Liver (tissue), 9 donors: ENCODE results near the gene ACTN1. TPM values are rescaled to one million over a fixed set of nuclear protein-coding genes. Genes with fewer than 3 reads are reported as not detected.

ENCODE experiments used
- DNase-seq: peaks from one replicate; pipeline ENCODE4 v3.0.0-alpha.2; 2017; ENCODE audit warnings: low spot score
- H3K27ac ChIP-seq, 2 donors: one replicate each; pipeline ENCODE4 v1.7.0; 2013; ENCODE audit warnings: inconsistent platforms in 2 of 2, low read length in 2 of 2, control low read depth in 1 of 2, low read depth in 1 of 2, mild to moderate bottlenecking in 1 of 2
- H3K27me3 ChIP-seq, 4 donors: one replicate each; pipeline versions ENCODE4 v1.6.1 to v1.7.0; 2013; ENCODE audit warnings: low read length in 3 of 4, inconsistent platforms in 1 of 4, mild to moderate bottlenecking in 1 of 4, moderate library complexity in 1 of 4; ENCODE audit not compliant: control insufficient read depth in 4 of 4, insufficient read depth in 4 of 4
- H3K36me3 ChIP-seq, 4 donors: one replicate each; pipeline versions ENCODE4 v1.6.1 to v1.7.0; 2013; ENCODE audit warnings: low read length in 3 of 4, mild to moderate bottlenecking in 3 of 4, low read depth in 1 of 4, moderate library complexity in 1 of 4; ENCODE audit not compliant: control insufficient read depth in 4 of 4, insufficient read depth in 3 of 4
- H3K4me1 ChIP-seq, 4 donors: one replicate each; pipeline versions ENCODE4 v1.6.1 to v1.7.0; 2013; ENCODE audit warnings: low read length in 3 of 4, mild to moderate bottlenecking in 3 of 4, moderate library complexity in 1 of 4; ENCODE audit not compliant: control insufficient read depth in 4 of 4, insufficient read depth in 4 of 4
- H3K4me3 ChIP-seq, 3 donors: one replicate each; pipeline versions ENCODE4 v1.6.1 to v1.7.0; 2013; ENCODE audit warnings: low read length in 3 of 3, control low read depth in 1 of 3, low read depth in 1 of 3, mild to moderate bottlenecking in 1 of 3
- H3K9ac ChIP-seq, 2 donors: one replicate each; pipeline ENCODE4 v1.7.0; 2013; ENCODE audit warnings: low read length in 2 of 2, mild to moderate bottlenecking in 2 of 2, moderate library complexity in 2 of 2, control low read depth in 1 of 2, low read depth in 1 of 2
- H3K9me3 ChIP-seq, 4 donors: one replicate each; pipeline versions ENCODE4 v1.6.1 to v1.7.0; 2013; ENCODE audit warnings: low read length in 3 of 4; ENCODE audit not compliant: control insufficient read depth in 4 of 4
- ATF3 ChIP-seq: IDR thresholded peaks from 2 replicates; pipeline ENCODE4 v1.6.1; 2016; ENCODE audit warnings: antibody characterized with exemption
- CTCF ChIP-seq: fragments of 150-350 bp; IDR thresholded peaks from 2 replicates; pipeline ENCODE4 v1.5.1; 2017; ENCODE audit warnings: improper control_type of control experiment, low read depth, low read length; ENCODE audit not compliant: missing input control
- EGR1 ChIP-seq, 2 donors: IDR thresholded peaks; 2 replicates each; pipeline ENCODE4 v1.6.1; 2016 to 2018; ENCODE audit warnings: antibody characterized with exemption in 2 of 2, low read depth in 2 of 2
- FOXA1 ChIP-seq: IDR thresholded peaks from 2 replicates; pipeline ENCODE4 v1.6.1; 2016; ENCODE audit warnings: antibody characterized with exemption
- FOXA2 ChIP-seq: IDR thresholded peaks from 2 replicates; pipeline ENCODE4 v1.6.1; 2016; ENCODE audit warnings: antibody characterized with exemption
- GABPA ChIP-seq, 2 donors: IDR thresholded peaks in 1 of 2; conservative IDR thresholded peaks in 1 of 2; 2 replicates each; pipeline ENCODE4 v1.6.1; 2016; ENCODE audit warnings: antibody characterized with exemption in 2 of 2, mild to moderate bottlenecking in 1 of 2, moderate library complexity in 1 of 2
- HNF4A ChIP-seq, 2 donors: conservative IDR thresholded peaks; 2 replicates each; pipeline ENCODE4 v1.6.1; 2016; ENCODE audit warnings: antibody characterized with exemption in 2 of 2, mild to moderate bottlenecking in 2 of 2
- HNF4G ChIP-seq: IDR thresholded peaks from 2 replicates; pipeline ENCODE4 v1.6.1; 2016; ENCODE audit warnings: antibody characterized with exemption
- JUND ChIP-seq, 2 donors: IDR thresholded peaks; 2 replicates each; pipeline ENCODE4 v1.6.1; 2016; ENCODE audit warnings: antibody characterized with exemption in 2 of 2
- MAX ChIP-seq: IDR thresholded peaks from 2 replicates; pipeline ENCODE4 v1.6.1; 2016; ENCODE audit warnings: antibody characterized with exemption
- NR2F2 ChIP-seq: IDR thresholded peaks from 2 replicates; pipeline ENCODE4 v1.6.1; 2016; ENCODE audit warnings: antibody characterized with exemption
- RAD21 ChIP-seq, 2 donors: IDR thresholded peaks; 2 replicates each; pipeline ENCODE4 v1.6.1; 2016; ENCODE audit warnings: antibody characterized with exemption in 2 of 2, mild to moderate bottlenecking in 2 of 2
- REST ChIP-seq: IDR thresholded peaks from 2 replicates; pipeline ENCODE4 v1.6.1; 2016; ENCODE audit warnings: antibody characterized with exemption, mild to moderate bottlenecking
- RXRA ChIP-seq, 2 donors: IDR thresholded peaks; 2 replicates each; pipeline ENCODE4 v1.6.1; 2017 to 2018; ENCODE audit warnings: antibody characterized with exemption in 2 of 2, mild to moderate bottlenecking in 1 of 2
- SP1 ChIP-seq: IDR thresholded peaks from 2 replicates; pipeline ENCODE4 v1.6.1; 2018; ENCODE audit warnings: antibody characterized with exemption, mild to moderate bottlenecking
- TAF1 ChIP-seq: conservative IDR thresholded peaks from 2 replicates; pipeline ENCODE4 v1.6.1; 2016; ENCODE audit warnings: antibody characterized with exemption, mild to moderate bottlenecking
- YY1 ChIP-seq: IDR thresholded peaks from 2 replicates; pipeline ENCODE4 v1.6.1; 2016; ENCODE audit warnings: antibody characterized with exemption, mild to moderate bottlenecking
- ZBTB33 ChIP-seq: IDR thresholded peaks from 2 replicates; pipeline ENCODE4 v1.6.1; 2016; ENCODE audit warnings: antibody characterized with exemption
- WGBS: extraction: QIAGEN DNeasy Blood & Tissue Kit; methylation state at CpG from one replicate; pipeline ENCODE4 v1.1.7; 2013; 5-methylcytosine and 5-hydroxymethylcytosine counted together
- polyA plus RNA-seq, 2 donors: library from polyadenylated mRNA; stranded (reverse) in 1 of 2; unstranded in 1 of 2; fragments of 200-250 nt in 1 of 2; fragments of >200 nt in 1 of 2; fragmentation: Nextera tagmentation in 1 of 2; extraction: Ambion mirVana in 1 of 2; gene quantifications; one replicate each; pipeline versions ENCODE4 v1.2.1 to v1.2.3, GENCODE V29; 2013 to 2015
- total RNA-seq, 2 donors: library from RNA; depleted of rRNA; stranded (reverse); fragments of >200 nt; gene quantifications; one replicate each; pipeline ENCODE4 v1.2.3, GENCODE V29; 2014
- donor health status: healthy.
- donor health status: healthy.
- donor health status: healthy.
- donor health status: healthy.
- donor health status: healthy.

ACTN1 gene
- total and polyA plus RNA-seq, 4 donors, result 36.2 to 100 (median 63.1) TPM

GRCh38 chr14:68931474-68932051, 47.5 kb downstream of the ACTN1 start:
- no peaks in the 10 kb centered on the region for H3K9me3 ChIP-seq
- H3K4me1 ChIP-seq, result peaks cover 5 to 29% (median 20%) of the 10 kb centered on the region in 4 donors
- no peak for DNase-seq
- H3K27me3 ChIP-seq, result no peaks in the 10 kb centered on the region
- H3K36me3 ChIP-seq, result peaks cover 0 to under 1% (median 0%) of the 10 kb centered on the region in 4 donors
- no peak overlapping the region for H3K4me3 ChIP-seq
- H3K27ac ChIP-seq, result no peak overlapping the region
- WGBS, result 94% methylated on average over 5 of the region's 5 CpGs
- no peak overlapping the region for H3K9ac ChIP-seq
- TF ChIP-seq YY1 (no peak), RXRA (IDR thresholded peaks at IDR 0.05) (no peak), FOXA2 (no peak), ZBTB33 (no peak), FOXA1 (no peak), ATF3 (no peak), CTCF (no peak), EGR1 (IDR thresholded peaks at IDR 0.05; ENCODE audit: low read depth in 2 of 2) (no peak), HNF4A (conservative IDR thresholded peaks at IDR 0.05) (no peak), GABPA (IDR thresholded peaks at IDR 0.05 in 1 of 2, conservative IDR thresholded peaks at IDR 0.05 in 1 of 2) (no peak), TAF1 (no peak), JUND (IDR thresholded peaks at IDR 0.05) (no peak), HNF4G (no peak), RAD21 (IDR thresholded peaks at IDR 0.05) (no peak), NR2F2 (no peak), MAX (no peak)

- no peak overlapping the region for H3K27ac ChIP-seq
- peaks cover 0 to 2% (median 0%) of the 10 kb centered on the region in 4 donors for H3K36me3 ChIP-seq
- H3K9ac ChIP-seq, result no peak overlapping the region
- no peak overlapping the region for H3K4me3 ChIP-seq
- DNase-seq, result no peak
- WGBS, result 92% methylated on average over 3 of the region's 3 CpGs
- H3K9me3 ChIP-seq, result no peaks in the 10 kb centered on the region
- no peaks in the 10 kb centered on the region for H3K27me3 ChIP-seq
- H3K4me1 ChIP-seq, result peaks cover 3 to 24% (median 18%) of the 10 kb centered on the region in 4 donors
- TF ChIP-seq ZBTB33 (no peak), RXRA (IDR thresholded peaks at IDR 0.05) (no peak), HNF4A (conservative IDR thresholded peaks at IDR 0.05) (no peak), JUND (IDR thresholded peaks at IDR 0.05) (no peak), FOXA2 (no peak), REST (no peak), NR2F2 (no peak), MAX (no peak), SP1 (no peak), TAF1 (no peak), FOXA1 (no peak), EGR1 (IDR thresholded peaks at IDR 0.05; ENCODE audit: low read depth in 2 of 2) (no peak), RAD21 (IDR thresholded peaks at IDR 0.05) (no peak), HNF4G (no peak), YY1 (no peak), ATF3 (no peak)
Measured at GRCh38 chr14:68931063-68931462, 48.0 kb downstream of the ACTN1 start.
